GM19324 (cell line): ENCODE measurements around the gene KSR1.

Experiments used
- ATAC-seq: cut with Tn5 transposase; IDR thresholded peaks from one replicate; pipeline ENCODE4 v1.9.1; 2021; ENCODE audit warnings: mild to moderate bottlenecking, moderate library complexity; ENCODE audit not compliant: unreplicated experiment, low FRiP score

The KSR1 gene

GRCh38 chr17:27563532-27563931, 107.3 kb downstream of the KSR1 start:
- no peak for ATAC-seq

- ATAC-seq, result no peak
Measured at GRCh38 chr17:27564463-27564862, 108.2 kb downstream of the KSR1 start.

- no peak for ATAC-seq
Measured at GRCh38 chr17:27565874-27566670, 109.8 kb downstream of the KSR1 start.

GRCh38 chr17:27566671-27567562, 110.7 kb downstream of the KSR1 start:
- ATAC-seq, result no peak

GRCh38 chr17:27567563-27567859, 111.3 kb downstream of the KSR1 start:
- no peak for ATAC-seq

- no peak for ATAC-seq
Measured at GRCh38 chr17:27568216-27568615, 112.0 kb downstream of the KSR1 start.

GRCh38 chr17:27568811-27569210, 112.6 kb downstream of the KSR1 start:
- ATAC-seq, result no peak

GRCh38 chr17:27569257-27569722, 113.0 kb downstream of the KSR1 start:
- ATAC-seq, result no peak

GRCh38 chr17:27569884-27570577, 113.8 kb downstream of the KSR1 start:
- ATAC-seq, result no peak

GRCh38 chr17:27570578-27570914, 114.3 kb downstream of the KSR1 start:
- ATAC-seq, result no peak

GRCh38 chr17:27571563-27572352, 115.5 kb downstream of the KSR1 start:
- ATAC-seq, result no peak

GRCh38 chr17:27572665-27573064, 116.4 kb downstream of the KSR1 start:
- ATAC-seq, result no peak

GRCh38 chr17:27573548-27573947, 117.3 kb downstream of the KSR1 start:
- no peak for ATAC-seq

GRCh38 chr17:27573971-27574525, 117.8 kb downstream of the KSR1 start:
- no peak for ATAC-seq

- no peak for ATAC-seq
Measured at GRCh38 chr17:27575096-27575911, 119.1 kb downstream of the KSR1 start.

GRCh38 chr17:27575912-27576252, 119.6 kb downstream of the KSR1 start:
- no peak for ATAC-seq

- ATAC-seq, result no peak
Measured at GRCh38 chr17:27576477-27577083, 120.3 kb downstream of the KSR1 start.

GRCh38 chr17:27577121-27577761, 121.0 kb downstream of the KSR1 start:
- ATAC-seq, result no peak
